Osteoblast (primary cell): ENCODE measurements around the gene C1orf141. TPM values are rescaled to one million over a fixed set of nuclear protein-coding genes. Genes with fewer than 3 reads are reported as not detected.
"Not testable (repeated sequence)": the region's sequence is repeated elsewhere in the genome, so short reads cannot be mapped to it uniquely, and the experiment has no call there.

Source experiments
- DNase-seq: peaks from one replicate; pipeline ENCODE4 v3.0.0; 2011; ENCODE audit warnings: low spot score, mixed read lengths; ENCODE audit not compliant: insufficient read length; ENCODE audit errors: missing footprints
- H2AFZ ChIP-seq: 2 replicates; pipeline ENCODE4 v1.6.0; 2011; ENCODE audit warnings: mild to moderate bottlenecking, low read length
- H3K27ac ChIP-seq: 2 replicates; pipeline ENCODE4 v1.5.1; 2011; ENCODE audit warnings: mild to moderate bottlenecking, low read depth, low read length, moderate library complexity
- H3K27me3 ChIP-seq: 2 replicates; pipeline ENCODE4 v1.6.0; 2012; ENCODE audit warnings: mild to moderate bottlenecking, control low read depth, inconsistent platforms, low read length, moderate library complexity; ENCODE audit not compliant: insufficient read depth
- H3K36me3 ChIP-seq: 2 replicates; pipeline ENCODE4 v1.5.1; 2011; ENCODE audit warnings: mild to moderate bottlenecking, low read length, control low read depth, moderate library complexity; ENCODE audit not compliant: insufficient read depth
- H3K4me1 ChIP-seq: 2 replicates; pipeline ENCODE4 v1.5.1; 2011; ENCODE audit warnings: mild to moderate bottlenecking, low read length, control low read depth, moderate library complexity; ENCODE audit not compliant: insufficient read depth
- H3K4me2 ChIP-seq: 2 replicates; pipeline ENCODE4 v1.6.0; 2011; ENCODE audit warnings: mild to moderate bottlenecking, low read length; ENCODE audit not compliant: insufficient read depth
- H3K4me3 ChIP-seq: fragments of 200-600 bp; sonication (generic); 3 replicates; pipeline ENCODE4 v1.5.1; 2012; ENCODE audit warnings: mild to moderate bottlenecking, low read length, inconsistent platforms; ENCODE audit not compliant: insufficient read depth
- H3K79me2 ChIP-seq: 2 replicates; pipeline ENCODE4 v1.6.0; 2012; ENCODE audit warnings: mild to moderate bottlenecking, low read length, control low read depth, inconsistent platforms; ENCODE audit not compliant: insufficient read depth
- H3K9me3 ChIP-seq: 2 replicates; pipeline ENCODE4 v1.5.1; 2011; ENCODE audit warnings: low read depth, low read length, control low read depth
- H4K20me1 ChIP-seq: 2 replicates; pipeline ENCODE4 v1.6.0; 2012; ENCODE audit warnings: mild to moderate bottlenecking, low read length, control low read depth; ENCODE audit not compliant: insufficient read depth
- CTCF ChIP-seq: IDR thresholded peaks from 2 replicates; pipeline ENCODE4 v1.5.1; 2011; ENCODE audit warnings: mild to moderate bottlenecking, low read depth, low read length, moderate library complexity; ENCODE audit errors: extremely low read depth
- total RNA-seq: library from RNA; depleted of rRNA; stranded (reverse); fragments of >200 nt; gene quantifications from 2 replicates; pipeline ENCODE4 v1.2.3, GENCODE V29; 2012

C1orf141 gene
- total RNA-seq, 1 donor, result not detected

GRCh38 chr1:67148516-67149178, 13.9 kb upstream of the C1orf141 start:
- no peak for DNase-seq

DNA sequence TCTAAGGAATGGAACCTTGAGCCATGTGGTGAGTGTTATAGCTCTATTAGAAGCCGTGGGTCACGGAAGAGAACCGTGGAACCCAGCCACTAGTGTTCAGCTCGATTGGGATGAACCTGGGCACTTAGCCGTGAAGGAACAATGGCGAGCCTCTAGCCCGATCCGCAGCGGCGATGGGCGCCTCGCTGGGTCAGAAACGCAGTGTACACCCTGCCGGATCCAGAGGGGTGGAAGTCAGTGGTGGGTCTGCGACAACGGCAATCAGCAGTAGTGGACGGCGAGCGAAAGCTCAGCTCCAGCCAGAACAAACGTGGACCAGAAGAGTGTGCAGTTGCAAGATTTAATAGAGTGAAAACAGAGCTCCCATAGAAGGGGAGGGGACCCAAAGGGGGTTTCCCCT, 13.2 kb upstream of the C1orf141 start:
- H3K27ac ChIP-seq, H3K4me2 ChIP-seq, H4K20me1 ChIP-seq, DNase-seq, H3K36me3 ChIP-seq, H2AFZ ChIP-seq, H3K4me3 ChIP-seq, H3K9me3 ChIP-seq, H3K4me1 ChIP-seq, H3K79me2 ChIP-seq: not testable (repeated sequence)
- peaks cover 15% of the 10 kb centered on the region for H3K27me3 ChIP-seq

More at GRCh38 chr1:67148516-67149178, 13.9 kb upstream of the C1orf141 start:
- peak overlapping the region; percentile 54 for H3K4me3 ChIP-seq
- TF ChIP-seq CTCF, result no peak
- peak overlapping the region; percentile 71 for H3K4me2 ChIP-seq
- H3K4me1 ChIP-seq, result peaks cover 7% of the 10 kb centered on the region
- H2AFZ ChIP-seq, result peak overlapping the region; percentile 92
- H3K79me2 ChIP-seq, result no peaks in the 10 kb centered on the region
- peaks cover 17% of the 10 kb centered on the region for H3K27me3 ChIP-seq
- H4K20me1 ChIP-seq, result no peaks in the 10 kb centered on the region
- H3K36me3 ChIP-seq, result no peaks in the 10 kb centered on the region
- no peak overlapping the region for H3K27ac ChIP-seq
- no peaks in the 10 kb centered on the region for H3K9me3 ChIP-seq

- TF ChIP-seq CTCF, result no peak
- H3K79me2 ChIP-seq, result no peaks in the 10 kb centered on the region
- no peak for DNase-seq
- H3K9me3 ChIP-seq, result no peaks in the 10 kb centered on the region
- no peaks in the 10 kb centered on the region for H3K36me3 ChIP-seq
- H3K27me3 ChIP-seq, result peaks cover 8% of the 10 kb centered on the region
- H3K4me1 ChIP-seq, result peaks cover 7% of the 10 kb centered on the region
- H3K4me3 ChIP-seq, result no peak overlapping the region
- no peak overlapping the region for H3K4me2 ChIP-seq
- no peak overlapping the region for H3K27ac ChIP-seq
- peak overlapping the region; percentile 31 for H2AFZ ChIP-seq
- H4K20me1 ChIP-seq, result no peaks in the 10 kb centered on the region
Observed at GRCh38 chr1:67146539-67146938, 11.8 kb upstream of the C1orf141 start.

GRCh38 chr1:67146101-67146500, 11.3 kb upstream of the C1orf141 start:
- Histone ChIP-seq H4K20me1 (no peaks in the 10 kb centered on the region), H3K27me3 (peaks cover 7% of the 10 kb centered on the region), H3K4me3 (no peak overlapping the region), H3K9me3 (no peaks in the 10 kb centered on the region), H3K27ac (no peak overlapping the region), H3K4me1 (peaks cover 7% of the 10 kb centered on the region), H2AFZ (no peak overlapping the region), H3K79me2 (no peaks in the 10 kb centered on the region), H3K4me2 (no peak overlapping the region), H3K36me3 (no peaks in the 10 kb centered on the region)
- DNase-seq, result no peak
- no peak for TF ChIP-seq CTCF
